ENCODE measurements around the gene ILF2.
"Not testable (repeated sequence)": the region's sequence is repeated elsewhere in the genome, so short reads cannot be mapped to it uniquely, and the experiment has no call there.

ILF2 gene

GRCh38 chr1:153678519-153679336 lies 7.9 kb upstream of the ILF2 start, which contains the start of gene NPR1:
TSS of gene NPR1 (plus strand) at chr1:153678688. CDS start at chr1:153679109, 421 bp downstream.
- DNase-seq = peak; percentile 25

GRCh38 chr1:153677718-153678518 lies 7.1 kb upstream of the ILF2 start:
- peak; percentile 43 for DNase-seq

- no peak for DNase-seq
Measured at GRCh38 chr1:153673511-153673910, 2.7 kb upstream of the ILF2 start.

GRCh38 chr1:153671628-153672353 lies 998 bp upstream of the ILF2 start:
- DNase-seq = peak; percentile 42

GRCh38 chr1:153670257-153670858 lies 435 bp downstream of the ILF2 start:
- peak; percentile 35 for DNase-seq

GRCh38 chr1:153669606-153670005 lies 1.2 kb downstream of the ILF2 start:
- no peak for DNase-seq

GRCh38 chr1:153668672-153669071 lies 2.1 kb downstream of the ILF2 start:
- DNase-seq = not testable (repeated sequence)

GRCh38 chr1:153667439-153667838 lies 3.4 kb downstream of the ILF2 start:
- DNase-seq = no peak

GRCh38 chr1:153663211-153663610 lies 7.6 kb downstream of the ILF2 start:
- DNase-seq = no peak

GRCh38 chr1:153662269-153662668 lies 8.5 kb downstream of the ILF2 start:
- no peak for DNase-seq

GRCh38 chr1:153661111-153661708 lies 9.6 kb downstream of the ILF2 start:
- DNase-seq = no peak

- DNase-seq = no peak
Measured at GRCh38 chr1:153659656-153660055, 11.1 kb downstream of the ILF2 start.

GRCh38 chr1:153659175-153659534 lies 11.6 kb downstream of the ILF2 start:
- no peak for DNase-seq

GRCh38 chr1:153658400-153659174 lies 12.2 kb downstream of the ILF2 start, which contains the start of gene SNAPIN:
TSS of gene SNAPIN (plus strand) at chr1:153658703. CDS start at chr1:153658744, 41 bp downstream.
- DNase-seq = peak; percentile 90

- no peak for DNase-seq
Measured at GRCh38 chr1:153655333-153655732, 15.5 kb downstream of the ILF2 start.

GRCh38 chr1:153652805-153653500 lies 17.8 kb downstream of the ILF2 start:
- DNase-seq = no peak

- no peak for DNase-seq
Measured at GRCh38 chr1:153651771-153652170, 19.0 kb downstream of the ILF2 start.

GRCh38 chr1:153649863-153650235 lies 20.9 kb downstream of the ILF2 start:
- DNase-seq = no peak

- no peak for DNase-seq
Measured at GRCh38 chr1:153649137-153649862, 21.5 kb downstream of the ILF2 start.

GRCh38 chr1:153648000-153648643 lies 22.7 kb downstream of the ILF2 start:
- no peak for DNase-seq
